Upper lobe of left lung (tissue), 6 donors: Measurements from ENCODE around the gene ADAMTSL2. TPM values are rescaled to one million over a fixed set of nuclear protein-coding genes. Genes with fewer than 3 reads are reported as not detected.

Experiments used
- ATAC-seq, 2 donors: fragments of 200-7000 bp; cut with Tn5 transposase; one replicate each; pipeline ENCODE4 v1.9.1; 2022; ENCODE audit warnings: mild to moderate bottlenecking in 2 of 2, moderate library complexity in 2 of 2; ENCODE audit not compliant: low FRiP score in 2 of 2
- DNase-seq, 2 donors: peaks; one replicate each; pipeline ENCODE4 v3.0.0-alpha.2; 2019 to 2020
- H3K27ac ChIP-seq, 4 donors: fragments of 200-600 bp; sonication (generic); one replicate each; pipeline ENCODE4 v1.5.1; 2016 to 2019
- H3K27me3 ChIP-seq, 4 donors: fragments of 200-600 bp; sonication (generic); one replicate each; pipeline ENCODE4 v1.5.1; 2017 to 2019
- H3K36me3 ChIP-seq, 4 donors: fragments of 200-600 bp; sonication (generic); one replicate each; pipeline ENCODE4 v1.5.1; 2016 to 2019
- H3K4me1 ChIP-seq, 4 donors: fragments of 200-600 bp; sonication (generic); one replicate each; pipeline ENCODE4 v1.5.1; 2018 to 2019
- H3K4me3 ChIP-seq, 4 donors: fragments of 200-600 bp; sonication (generic); one replicate each; pipeline ENCODE4 v1.5.1; 2017 to 2019; ENCODE audit warnings: mild to moderate bottlenecking in 2 of 4, moderate library complexity in 1 of 4
- H3K9me3 ChIP-seq, 4 donors: fragments of 200-600 bp; sonication (generic); one replicate each; pipeline ENCODE4 v1.5.1; 2018 to 2019
- EP300 ChIP-seq, 4 donors: sonication (generic); formaldehyde crosslinking; IDR thresholded peaks; one replicate each; pipeline ENCODE4 v1.5.1; 2017; ENCODE audit warnings: antibody characterized with exemption in 4 of 4, control low read depth in 2 of 4
- POLR2A ChIP-seq, 4 donors: fragments of 450-650 bp; IDR thresholded peaks; one replicate each; pipeline ENCODE4 v1.5.1; 2016 to 2017; ENCODE audit warnings: antibody characterized with exemption in 4 of 4, mild to moderate bottlenecking in 2 of 4
- POLR2AphosphoS5 ChIP-seq, 2 donors: sonication (generic); formaldehyde crosslinking; IDR thresholded peaks; one replicate each; pipeline ENCODE4 v1.5.1; 2017; ENCODE audit warnings: antibody characterized with exemption in 2 of 2
- WGBS, 2 donors: methylation state at CpG; one replicate each; pipeline ENCODE4 v1.1.5; 2017 to 2018; 5-methylcytosine and 5-hydroxymethylcytosine counted together
- total RNA-seq, 6 donors: library from RNA; depleted of rRNA in 4 of 6; stranded (reverse); fragments of >200 nt in 4 of 6; gene quantifications; one replicate each; pipeline versions ENCODE4 v1.1.0 to v1.2.1, GENCODE V29; 2016 to 2021
- TF ChIP-seq, protein P1 (sequence below), 6 experiments: fragments of 450-650 bp in 4 of 6; fragments of 200-600 bp in 2 of 6; sonication (generic) in 2 of 6; IDR thresholded peaks; one replicate each; pipeline ENCODE4 v1.5.1; 2016 to 2019; ENCODE audit warnings: antibody characterized with exemption in 6 of 6
- donor health status: DM: no; HTN: no; CAD: no; lungs with moderate emphysema.
- donor health status: DM: no; HTN: yes; CAD: no; lungs with severe emphysema.

ADAMTSL2 gene
- total RNA-seq, 6 donors from 2014 or later, result 1.4 to 34.8 (median 19.2) TPM

DNA sequence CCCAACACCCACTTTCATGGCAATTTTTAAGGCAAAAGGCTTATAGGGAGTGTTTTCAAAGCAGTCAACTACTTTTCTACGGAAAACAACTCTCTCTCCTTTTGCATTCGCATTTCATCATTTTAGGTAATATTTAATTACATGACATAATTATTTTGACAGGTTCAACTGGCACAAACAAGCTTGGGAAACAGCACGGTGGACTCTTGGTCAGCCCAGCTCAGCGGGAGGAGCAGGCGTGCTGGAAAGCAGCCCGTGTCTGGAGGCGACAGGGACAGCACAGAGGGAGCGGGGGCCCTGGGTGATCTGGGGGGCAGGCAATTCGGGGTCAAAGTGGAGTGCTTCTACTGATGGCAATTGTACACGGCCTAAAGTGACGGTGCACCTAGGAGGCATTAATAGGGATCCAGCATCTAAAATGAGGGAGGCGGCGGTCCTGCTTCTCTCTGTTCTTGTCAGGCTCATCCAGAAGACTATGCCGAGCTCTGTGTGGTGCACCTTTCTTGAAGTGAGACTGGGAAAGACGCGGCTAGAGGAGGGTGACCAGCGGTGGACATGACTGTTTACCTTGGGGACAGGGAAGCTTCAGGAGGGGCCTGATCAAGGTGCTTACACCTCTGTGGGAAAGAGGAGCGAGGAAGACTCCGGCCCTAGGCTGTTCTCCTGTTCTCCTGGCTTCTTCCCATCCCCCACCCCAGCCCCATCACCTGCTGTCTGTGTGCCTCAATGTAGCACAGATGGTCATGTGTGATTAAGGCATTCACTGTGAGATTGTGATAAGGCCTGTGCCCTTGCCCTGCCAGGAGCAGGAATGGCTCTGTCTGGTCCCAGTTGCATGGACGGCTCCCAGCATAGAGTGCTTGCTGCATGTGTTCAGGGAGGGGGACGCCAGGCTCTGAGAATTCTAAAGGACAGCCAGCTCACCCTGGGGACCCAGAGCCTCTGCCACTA lies 13.1 kb upstream of the ADAMTSL2 start:
- Histone ChIP-seq H3K27ac (no peak overlapping the region), H3K36me3 (no peaks in the 10 kb centered on the region), H3K4me1 (peaks cover 0 to 6% (median 1%) of the 10 kb centered on the region in 4 donors), H3K9me3 (no peaks in the 10 kb centered on the region), H3K27me3 (no peaks in the 10 kb centered on the region), H3K4me3 (no peak overlapping the region)
- ATAC-seq (no peak), DNase-seq (no peak)
- WGBS, 2 donors, result 87 to 91% methylated on average over 19 to 21 of the region's 21 CpGs
- TF ChIP-seq POLR2AphosphoS5 (IDR thresholded peaks at IDR 0.05) (no peak), EP300 (IDR thresholded peaks at IDR 0.05) (no peak), POLR2A (IDR thresholded peaks at IDR 0.05) (no peak)
- TF ChIP-seq, protein P1, sequence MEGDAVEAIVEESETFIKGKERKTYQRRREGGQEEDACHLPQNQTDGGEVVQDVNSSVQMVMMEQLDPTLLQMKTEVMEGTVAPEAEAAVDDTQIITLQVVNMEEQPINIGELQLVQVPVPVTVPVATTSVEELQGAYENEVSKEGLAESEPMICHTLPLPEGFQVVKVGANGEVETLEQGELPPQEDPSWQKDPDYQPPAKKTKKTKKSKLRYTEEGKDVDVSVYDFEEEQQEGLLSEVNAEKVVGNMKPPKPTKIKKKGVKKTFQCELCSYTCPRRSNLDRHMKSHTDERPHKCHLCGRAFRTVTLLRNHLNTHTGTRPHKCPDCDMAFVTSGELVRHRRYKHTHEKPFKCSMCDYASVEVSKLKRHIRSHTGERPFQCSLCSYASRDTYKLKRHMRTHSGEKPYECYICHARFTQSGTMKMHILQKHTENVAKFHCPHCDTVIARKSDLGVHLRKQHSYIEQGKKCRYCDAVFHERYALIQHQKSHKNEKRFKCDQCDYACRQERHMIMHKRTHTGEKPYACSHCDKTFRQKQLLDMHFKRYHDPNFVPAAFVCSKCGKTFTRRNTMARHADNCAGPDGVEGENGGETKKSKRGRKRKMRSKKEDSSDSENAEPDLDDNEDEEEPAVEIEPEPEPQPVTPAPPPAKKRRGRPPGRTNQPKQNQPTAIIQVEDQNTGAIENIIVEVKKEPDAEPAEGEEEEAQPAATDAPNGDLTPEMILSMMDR (IDR thresholded peaks at IDR 0.05), result no peak

DNA sequence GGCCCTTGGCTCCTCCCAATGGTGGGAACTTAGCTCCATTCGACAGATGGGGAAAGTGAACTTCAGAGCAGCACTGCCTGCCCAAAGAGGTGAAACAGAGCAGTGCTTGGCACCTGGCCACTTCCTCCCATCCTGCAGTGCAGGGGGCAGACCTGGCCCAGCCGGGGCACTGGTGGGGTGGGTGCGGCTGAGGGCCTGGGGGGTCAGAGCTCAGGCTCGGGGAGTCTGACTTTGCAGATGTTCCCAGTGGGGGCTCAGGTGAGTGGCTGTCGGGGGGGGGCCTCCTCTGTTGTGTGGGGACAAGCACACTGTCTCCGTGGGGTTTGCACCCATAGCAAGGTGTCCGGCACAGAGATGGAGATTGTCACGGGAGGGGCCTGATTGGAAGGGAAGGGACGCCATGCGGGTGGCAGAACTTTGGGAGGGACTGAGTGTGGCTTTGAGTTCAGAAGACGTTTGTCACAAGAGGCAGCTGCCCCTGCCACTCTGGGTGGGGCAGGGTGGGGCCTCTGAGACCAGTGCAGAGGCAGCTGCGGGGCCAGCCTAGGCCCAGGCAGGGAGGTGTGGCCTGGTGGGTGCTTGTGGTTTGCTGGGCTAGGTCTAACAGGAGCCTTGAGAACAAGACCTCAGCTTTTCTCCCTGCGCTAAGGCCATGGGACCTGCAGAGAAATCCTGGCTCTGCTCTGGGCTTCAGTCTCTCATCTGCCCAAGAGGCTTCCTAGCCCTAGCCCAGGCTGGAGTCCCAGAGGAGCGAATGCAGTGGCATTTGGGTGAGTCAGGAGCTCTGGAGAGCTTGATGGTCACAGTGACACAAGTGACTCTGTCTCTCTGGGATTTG lies 12.2 kb upstream of the ADAMTSL2 start:
- TF ChIP-seq EP300 (IDR thresholded peaks at IDR 0.05), result no peak
- Histone ChIP-seq H3K36me3 (no peaks in the 10 kb centered on the region), H3K27ac (no peak overlapping the region), H3K9me3 (no peaks in the 10 kb centered on the region), H3K4me3 (no peak overlapping the region), H3K27me3 (no peaks in the 10 kb centered on the region), H3K4me1 (peaks cover 9 to 15% (median 10%) of the 10 kb centered on the region in 4 donors)
- no peak for ATAC-seq
- WGBS, 2 donors, result 69 to 97% methylated on average over 8 to 14 of the region's 14 CpGs
- DNase-seq, result peak in 1 of 2 donors; percentile 53

DNA sequence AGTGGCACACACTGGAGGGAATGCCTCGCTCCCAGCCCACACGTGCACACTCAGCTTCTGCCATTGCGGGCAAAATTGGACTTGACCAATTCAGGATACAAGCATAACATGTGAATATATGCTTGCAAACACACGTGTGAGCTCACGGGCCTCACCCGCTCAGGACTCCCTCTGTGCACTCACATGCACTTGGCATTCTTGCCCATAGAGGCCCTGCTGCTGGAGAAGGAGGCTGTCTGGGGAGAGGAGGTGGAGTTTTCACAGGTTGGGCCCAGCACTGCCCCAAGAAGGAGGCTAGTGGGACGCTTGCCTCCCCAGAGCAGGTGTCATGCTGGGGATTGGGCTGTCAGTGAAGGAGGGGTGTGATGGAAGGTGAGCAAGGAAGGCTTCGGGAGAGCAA lies 11.4 kb upstream of the ADAMTSL2 start:
- no peak overlapping the region for H3K27ac ChIP-seq
- no peaks in the 10 kb centered on the region for H3K36me3 ChIP-seq
- no peak overlapping the region for H3K4me3 ChIP-seq
- DNase-seq (no peak), ATAC-seq (no peak)
- 73 to 78% methylated on average over 5 to 8 of the region's 8 CpGs for WGBS, 2 donors
- TF ChIP-seq POLR2A (IDR thresholded peaks at IDR 0.05) (no peak), EP300 (IDR thresholded peaks at IDR 0.05) (no peak), POLR2AphosphoS5 (IDR thresholded peaks at IDR 0.05) (no peak)
- TF ChIP-seq, protein P1 (IDR thresholded peaks at IDR 0.05), result no peak
- H3K27me3 ChIP-seq, result no peaks in the 10 kb centered on the region
- no peaks in the 10 kb centered on the region for H3K9me3 ChIP-seq
- H3K4me1 ChIP-seq, result peaks cover 10 to 18% (median 15%) of the 10 kb centered on the region in 4 donors

DNA sequence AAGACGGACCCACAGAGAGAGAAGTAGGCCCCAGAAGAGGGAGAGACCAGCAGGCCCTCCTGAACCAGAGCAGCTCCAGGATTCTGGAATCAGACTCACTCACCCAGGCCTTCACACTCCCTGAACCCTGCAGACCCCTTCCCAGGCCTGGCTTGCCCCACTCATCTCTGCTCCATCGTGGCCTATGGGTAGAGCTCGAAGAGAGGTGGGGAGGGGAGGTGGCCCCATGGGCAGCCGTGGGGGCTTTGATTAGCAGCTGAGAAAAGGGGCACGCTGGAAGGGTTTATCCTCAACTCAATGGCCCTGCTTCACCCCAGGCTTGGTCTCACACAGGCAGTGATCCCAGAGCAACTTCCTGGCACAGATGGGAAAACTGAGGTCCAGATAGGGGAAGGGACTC lies 10.4 kb upstream of the ADAMTSL2 start:
- WGBS, 2 donors, result 89% methylated on average over 5 of the region's 5 CpGs
- peaks cover 15 to 19% (median 16%) of the 10 kb centered on the region in 4 donors for H3K4me1 ChIP-seq
- no peak overlapping the region for H3K27ac ChIP-seq
- no peak for TF ChIP-seq POLR2AphosphoS5 (IDR thresholded peaks at IDR 0.05)
- no peak for TF ChIP-seq EP300 (IDR thresholded peaks at IDR 0.05)
- TF ChIP-seq, protein P1 (IDR thresholded peaks at IDR 0.05), result no peak
- no peak for TF ChIP-seq POLR2A (IDR thresholded peaks at IDR 0.05)
- no peaks in the 10 kb centered on the region for H3K36me3 ChIP-seq
- no peaks in the 10 kb centered on the region for H3K9me3 ChIP-seq
- H3K27me3 ChIP-seq, result no peaks in the 10 kb centered on the region
- ATAC-seq, result no peak
- no peak for DNase-seq
- H3K4me3 ChIP-seq, result no peak overlapping the region

DNA sequence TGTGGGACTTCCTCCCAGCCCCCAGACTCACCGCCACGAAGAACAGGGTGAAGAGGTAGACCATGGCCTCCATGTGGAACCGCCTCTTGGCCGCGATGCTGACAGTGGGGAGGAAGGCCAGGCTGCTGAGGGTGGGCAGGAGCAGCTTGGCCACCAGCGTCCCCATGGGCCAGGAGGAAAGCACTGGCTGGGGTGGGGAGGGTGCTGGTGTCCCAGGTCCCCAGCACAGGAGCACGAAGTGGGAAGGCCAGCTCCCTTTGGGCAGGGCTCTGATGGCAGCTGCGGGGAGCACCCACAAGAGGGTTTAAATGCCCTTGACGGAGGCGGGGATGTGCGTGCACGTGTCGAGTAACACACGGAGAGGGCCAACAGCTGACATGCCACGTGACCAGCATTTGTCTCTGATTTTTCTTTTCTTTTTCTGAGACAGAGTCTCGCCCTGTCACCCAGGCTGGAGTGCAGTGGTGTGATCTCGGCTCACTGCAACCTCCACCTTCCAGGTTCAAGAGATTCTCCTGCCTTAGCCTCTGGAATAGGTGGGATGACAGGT lies 9.8 kb upstream of the ADAMTSL2 start, which contains the start of gene MYMK:
MYMK (minus strand) TSS at position 281 of the 550 bp plus-strand sequence; CDS start at position 166, 115 bp downstream.
- no peaks in the 10 kb centered on the region for H3K27me3 ChIP-seq

More for the DNA sequence above, 9.8 kb upstream of the ADAMTSL2 start, which contains the start of gene MYMK:
- no peak for ATAC-seq
- Histone ChIP-seq H3K4me1 (peaks cover 15 to 19% (median 16%) of the 10 kb centered on the region in 4 donors), H3K4me3 (no peak within 1 kb of the TSS), H3K9me3 (no peaks in the 10 kb centered on the region), H3K36me3 (no peaks in the 10 kb centered on the region), H3K27ac (no peak within 1 kb of the TSS)
- DNase-seq, result peak in 1 of 2 donors; percentile 62
- 92 to 95% methylated on average over 15 to 17 of the region's 17 CpGs for WGBS, 2 donors
- TF ChIP-seq, protein P1 (IDR thresholded peaks at IDR 0.05), result no peak
- TF ChIP-seq POLR2A (IDR thresholded peaks at IDR 0.05) (no peak), POLR2AphosphoS5 (IDR thresholded peaks at IDR 0.05) (no peak), EP300 (IDR thresholded peaks at IDR 0.05) (no peak)
